GM10847 (cell line): ENCODE data around the gene SEC61A2.

Source experiments
- POLR2A ChIP-seq: IDR thresholded peaks from 2 replicates; pipeline ENCODE4 v1.6.1; 2011; ENCODE audit not compliant: insufficient read length; ENCODE audit errors: extremely low read depth

Gene SEC61A2

DNA sequence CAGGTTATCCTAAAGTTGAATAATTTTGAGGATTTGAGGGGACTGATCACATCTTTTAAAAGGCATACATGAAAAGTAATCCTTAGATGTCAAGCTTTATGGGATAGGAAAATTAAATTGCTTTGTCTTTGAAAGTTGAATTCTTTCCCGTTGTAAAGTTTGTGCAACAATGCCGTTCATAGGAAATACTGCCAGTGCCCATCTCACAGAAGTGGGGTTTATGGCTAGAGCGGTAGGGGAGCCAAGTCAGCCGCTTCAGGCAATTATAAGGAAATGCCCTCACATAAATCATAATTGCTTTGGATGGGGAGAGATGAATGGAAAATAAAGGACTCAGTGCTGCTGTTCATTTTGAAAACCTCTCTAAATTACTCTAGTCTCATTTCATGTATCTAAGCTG is 84.6 kb downstream of the SEC61A2 start:
- TF ChIP-seq POLR2A = no peak

DNA sequence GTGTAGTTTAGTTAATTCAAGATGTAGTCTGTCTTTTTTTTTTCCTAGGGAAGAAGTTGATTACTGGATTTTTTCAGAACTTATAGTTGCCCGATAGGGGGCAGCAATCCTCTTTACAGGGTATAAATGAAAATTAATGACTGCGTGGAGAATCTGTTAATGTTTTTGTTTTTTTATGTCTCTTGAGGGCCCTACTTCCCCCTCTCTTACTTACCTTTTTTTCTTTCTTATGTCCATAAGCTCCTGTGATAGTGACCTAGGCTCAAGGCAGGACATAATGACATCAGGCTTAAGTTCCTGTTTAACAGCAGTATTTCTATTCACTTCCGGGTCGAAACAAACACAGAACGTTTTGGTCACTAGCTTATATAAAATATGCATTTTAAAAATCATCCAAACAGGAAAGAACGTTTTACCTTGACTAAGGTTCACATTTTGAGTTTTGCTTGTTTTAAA is 85.3 kb downstream of the SEC61A2 start:
- TF ChIP-seq POLR2A = no peak
